Fibroblast of lung (primary cell): Measurements from ENCODE around the gene MRPS18A. TPM values are rescaled to one million over a fixed set of nuclear protein-coding genes. Genes with fewer than 3 reads are reported as not detected.
"Not testable (repeated sequence)": the region's sequence is repeated elsewhere in the genome, so short reads cannot be mapped to it uniquely, and the experiment has no call there.

Experiments
- DNase-seq, 2 donors: peaks; one replicate each; pipeline versions ENCODE4 v3.0.0 to v3.0.0-alpha.2; 2010; ENCODE audit warnings: low read depth in 2 of 2
- H2AFZ ChIP-seq: 2 replicates; pipeline ENCODE4 v1.5.1; 2012; ENCODE audit warnings: low read length, control low read depth, inconsistent platforms
- H3K27ac ChIP-seq: 2 replicates; pipeline ENCODE4 v1.5.1; 2011; ENCODE audit warnings: low read length, control low read depth; ENCODE audit not compliant: insufficient read depth
- H3K27me3 ChIP-seq: 2 replicates; pipeline ENCODE4 v1.5.1; 2011; ENCODE audit warnings: mild to moderate bottlenecking, low read length; ENCODE audit not compliant: control insufficient read depth, insufficient read depth
- H3K36me3 ChIP-seq: 2 replicates; pipeline ENCODE4 v1.5.1; 2011; ENCODE audit warnings: low read length; ENCODE audit not compliant: control insufficient read depth, insufficient read depth
- H3K4me1 ChIP-seq: 2 replicates; pipeline ENCODE4 v1.5.1; 2011; ENCODE audit warnings: low read length; ENCODE audit not compliant: control insufficient read depth, insufficient read depth; ENCODE audit errors: extremely low read depth
- H3K4me2 ChIP-seq: 2 replicates; pipeline ENCODE4 v1.5.1; 2011; ENCODE audit warnings: low read length, control low read depth; ENCODE audit not compliant: insufficient read depth; ENCODE audit errors: extremely low read depth
- H3K4me3 ChIP-seq, 4 experiments: fragments of 200-600 bp in 1 of 4; sonication (generic) in 1 of 4; replicated peaks in 1 of 4; 2 replicates each; pipeline ENCODE4 v1.5.1; 2011 to 2016; ENCODE audit warnings: low read length in 4 of 4, low read depth in 3 of 4, mild to moderate bottlenecking in 3 of 4, control low read depth in 2 of 4, inconsistent platforms in 1 of 4, mixed read lengths in 1 of 4; ENCODE audit not compliant: insufficient read depth in 1 of 4; ENCODE audit errors: control extremely low read depth in 1 of 4
- H3K79me2 ChIP-seq: 2 replicates; pipeline ENCODE4 v1.5.1; 2012; ENCODE audit warnings: mild to moderate bottlenecking, low read length, inconsistent platforms; ENCODE audit not compliant: control insufficient read depth, insufficient read depth
- H3K9ac ChIP-seq: 2 replicates; pipeline ENCODE4 v1.5.1; 2011; ENCODE audit warnings: mild to moderate bottlenecking, low read length, control low read depth; ENCODE audit not compliant: insufficient read depth
- H3K9me3 ChIP-seq: 2 replicates; pipeline ENCODE4 v1.5.1; 2012; ENCODE audit warnings: low read depth, low read length; ENCODE audit not compliant: control insufficient read depth, insufficient read depth
- H4K20me1 ChIP-seq: 2 replicates; pipeline ENCODE4 v1.5.1; 2011; ENCODE audit warnings: low read length; ENCODE audit not compliant: control insufficient read depth, insufficient read depth; ENCODE audit errors: extremely low read depth
- EZH2 ChIP-seq: IDR thresholded peaks from 2 replicates; pipeline ENCODE4 v1.5.1; 2012; ENCODE audit warnings: low read length, control low read depth, mild to moderate bottlenecking; ENCODE audit errors: missing control alignments
- polyA plus RNA-seq, 2 donors: library from polyadenylated mRNA; depleted of rRNA in 1 of 2; stranded (reverse) in 1 of 2; unstranded in 1 of 2; fragments of >200 nt; gene quantifications; 2 replicates each; pipeline ENCODE4 v1.2.1, GENCODE V29; 2011 to 2012; ENCODE audit warnings: missing spikeins in 1 of 2
- total RNA-seq: library from RNA; depleted of rRNA; stranded (reverse); fragments of >200 nt; gene quantifications from 2 replicates; pipeline ENCODE4 v1.2.1, GENCODE V29; 2014
- TF ChIP-seq, protein P1 (sequence below), 2 donors: IDR thresholded peaks in 1 of 2; conservative IDR thresholded peaks in 1 of 2; 1 replicate in 1 of 2; 2 replicates in 1 of 2; pipeline ENCODE4 v1.5.1; 2011 to 2012; ENCODE audit warnings: low read length in 2 of 2, control low read depth in 1 of 2, inconsistent platforms in 1 of 2, low read depth in 1 of 2, mild to moderate bottlenecking in 1 of 2

MRPS18A gene
- total and polyA plus RNA-seq, 2 donors (not counting 1 experiment from before 2014, with no cell fraction given) = 31.8 to 42.1 TPM

DNA sequence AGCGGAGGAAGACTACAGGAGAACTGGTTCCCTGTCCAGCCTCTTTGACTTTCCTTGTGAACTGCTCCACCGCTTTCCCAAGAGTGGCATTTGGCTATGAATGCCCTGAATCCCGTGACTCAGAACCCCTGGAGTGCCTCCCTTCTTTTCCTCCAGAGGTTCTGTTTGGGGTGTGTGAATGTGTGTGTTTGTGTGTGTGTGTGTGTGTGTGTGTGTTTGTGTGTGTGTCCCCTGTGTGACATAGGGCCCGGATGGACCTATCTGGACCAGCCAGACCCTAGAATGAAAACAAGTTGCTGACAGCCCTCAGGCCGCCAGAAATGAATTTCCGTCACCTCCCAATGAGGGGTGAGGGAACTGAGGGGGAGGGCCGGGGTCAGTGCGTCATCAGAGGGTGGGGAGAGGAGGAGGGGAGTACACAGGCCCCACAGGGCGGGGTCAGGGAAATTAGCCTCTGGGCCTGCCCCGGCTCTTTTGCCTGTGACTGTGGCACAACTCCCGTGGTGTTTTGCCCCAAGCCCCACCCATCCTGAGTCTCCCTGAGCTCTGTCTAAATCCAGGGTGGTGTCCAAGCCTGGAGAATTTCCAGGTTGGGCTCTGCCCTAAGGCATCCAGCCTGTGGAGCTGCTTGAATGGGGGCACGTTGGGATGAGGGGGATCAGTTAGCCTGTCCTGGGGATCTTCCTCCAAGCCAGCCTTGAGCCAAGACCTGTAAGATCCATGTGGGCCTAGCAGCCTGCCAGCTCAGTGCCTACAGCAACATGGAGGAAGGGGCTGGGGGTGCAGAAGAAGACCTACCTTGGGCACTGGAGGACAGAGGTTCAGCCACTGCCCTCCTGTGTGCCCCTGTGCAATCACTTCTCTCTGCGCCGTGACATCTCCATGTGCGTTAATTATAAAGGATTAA lies 15.2 kb upstream of the MRPS18A start:
- peak; percentile 79 to 98 for DNase-seq
- Histone ChIP-seq H3K4me1 (peaks cover 33% of the 10 kb centered on the region), H4K20me1 (no peaks in the 10 kb centered on the region), H3K4me3 (no peak overlapping the region), H2AFZ (peak overlapping the region; percentile 43), H3K9me3 (no peaks in the 10 kb centered on the region), H3K27me3 (no peaks in the 10 kb centered on the region), H3K27ac (peak overlapping the region; percentile 71), H3K9ac (no peak overlapping the region), H3K79me2 (no peaks in the 10 kb centered on the region), H3K36me3 (no peaks in the 10 kb centered on the region), H3K4me2 (peak overlapping the region; percentile 28)
- TF ChIP-seq, protein P1, sequence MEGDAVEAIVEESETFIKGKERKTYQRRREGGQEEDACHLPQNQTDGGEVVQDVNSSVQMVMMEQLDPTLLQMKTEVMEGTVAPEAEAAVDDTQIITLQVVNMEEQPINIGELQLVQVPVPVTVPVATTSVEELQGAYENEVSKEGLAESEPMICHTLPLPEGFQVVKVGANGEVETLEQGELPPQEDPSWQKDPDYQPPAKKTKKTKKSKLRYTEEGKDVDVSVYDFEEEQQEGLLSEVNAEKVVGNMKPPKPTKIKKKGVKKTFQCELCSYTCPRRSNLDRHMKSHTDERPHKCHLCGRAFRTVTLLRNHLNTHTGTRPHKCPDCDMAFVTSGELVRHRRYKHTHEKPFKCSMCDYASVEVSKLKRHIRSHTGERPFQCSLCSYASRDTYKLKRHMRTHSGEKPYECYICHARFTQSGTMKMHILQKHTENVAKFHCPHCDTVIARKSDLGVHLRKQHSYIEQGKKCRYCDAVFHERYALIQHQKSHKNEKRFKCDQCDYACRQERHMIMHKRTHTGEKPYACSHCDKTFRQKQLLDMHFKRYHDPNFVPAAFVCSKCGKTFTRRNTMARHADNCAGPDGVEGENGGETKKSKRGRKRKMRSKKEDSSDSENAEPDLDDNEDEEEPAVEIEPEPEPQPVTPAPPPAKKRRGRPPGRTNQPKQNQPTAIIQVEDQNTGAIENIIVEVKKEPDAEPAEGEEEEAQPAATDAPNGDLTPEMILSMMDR (conservative IDR thresholded peaks at IDR 0.05 in 1 of 2, IDR thresholded peaks at IDR 0.05 in 1 of 2; ENCODE audit: low read depth in 1 of 2, low read length in 2 of 2) = no peak
- TF ChIP-seq EZH2 = no peak

DNA sequence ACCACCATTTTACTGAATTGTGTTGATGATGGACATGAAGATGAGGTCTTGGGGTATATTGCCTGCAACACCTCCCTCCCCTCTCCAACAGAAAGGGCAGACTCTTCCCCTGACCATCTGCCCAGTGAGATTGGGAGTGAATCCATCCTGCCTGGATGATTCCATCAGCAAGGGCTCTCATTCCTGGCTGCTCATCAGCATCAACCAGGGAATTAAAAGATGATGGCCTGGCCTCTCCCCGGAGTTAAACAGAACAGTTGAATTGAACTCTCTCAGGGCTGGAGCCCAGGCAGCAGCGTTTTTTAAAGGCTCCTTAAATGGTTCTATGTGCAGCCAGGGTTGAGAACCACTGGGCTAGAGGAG lies 14.6 kb upstream of the MRPS18A start:
- Histone ChIP-seq H3K79me2 (no peaks in the 10 kb centered on the region), H3K27ac (peak overlapping the region; percentile 71), H3K36me3 (no peaks in the 10 kb centered on the region), H3K27me3 (no peaks in the 10 kb centered on the region), H3K4me2 (peak overlapping the region; percentile 28), H3K9ac (no peak overlapping the region), H3K4me3 (no peak overlapping the region), H4K20me1 (no peaks in the 10 kb centered on the region), H3K4me1 (peaks cover 33% of the 10 kb centered on the region), H2AFZ (no peak overlapping the region), H3K9me3 (no peaks in the 10 kb centered on the region)
- DNase-seq = no peak
- TF ChIP-seq, protein P1 (conservative IDR thresholded peaks at IDR 0.05 in 1 of 2, IDR thresholded peaks at IDR 0.05 in 1 of 2; ENCODE audit: low read depth in 1 of 2, low read length in 2 of 2) = no peak
- TF ChIP-seq EZH2 = no peak

DNA sequence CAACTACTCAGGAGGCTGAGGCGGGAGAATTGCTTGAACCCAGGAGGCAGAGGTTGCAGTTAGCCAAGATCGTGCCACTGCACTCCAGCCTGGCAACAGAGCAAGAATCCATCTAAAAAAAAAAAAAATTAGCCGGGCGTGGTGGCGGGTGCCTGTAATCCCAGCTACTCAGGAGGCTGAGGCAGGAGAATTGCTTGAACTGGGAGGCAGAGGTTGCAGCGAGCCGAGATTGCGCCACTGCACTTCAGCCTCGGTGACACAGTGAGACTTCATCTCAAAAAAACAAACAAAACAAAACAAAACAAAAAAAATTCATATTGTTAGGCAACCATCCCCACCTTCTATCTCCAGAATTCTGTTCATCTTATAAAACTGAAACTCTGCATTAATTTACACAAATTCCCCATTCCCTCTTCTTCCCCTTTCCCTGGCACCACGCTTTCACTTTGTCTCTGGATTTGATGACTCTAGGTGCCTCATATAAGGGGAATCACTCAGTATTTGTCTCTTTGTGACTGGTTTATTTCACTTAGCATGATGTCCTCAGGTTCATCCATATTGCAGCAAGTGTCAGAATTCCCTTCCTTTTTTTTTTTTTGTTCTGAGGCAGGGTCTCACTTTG lies 13.5 kb upstream of the MRPS18A start:
- H3K79me2 ChIP-seq, DNase-seq, H3K9me3 ChIP-seq, H3K9ac ChIP-seq, H2AFZ ChIP-seq, H3K4me3 ChIP-seq, H3K27ac ChIP-seq, H3K4me2 ChIP-seq, H4K20me1 ChIP-seq, H3K27me3 ChIP-seq, H3K36me3 ChIP-seq: not testable (repeated sequence)
- H3K4me1 ChIP-seq = peaks cover 28% of the 10 kb centered on the region
